ENCODE measurements around the gene TET1. TPM values are rescaled to one million over a fixed set of nuclear protein-coding genes. Genes with fewer than 3 reads are reported as not detected.
"Not testable (repeated sequence)": the region's sequence is repeated elsewhere in the genome, so short reads cannot be mapped to it uniquely, and the experiment has no call there.

The TET1 gene
- 2.1 and 2.4 TPM in 2 replicates for total RNA-seq

GRCh38 chr10:68560186-68560942 lies at the start of gene TET1:
Gene TET1, plus strand, starts transcription at chr10:68560337. Its CDS starts 12,002 bp downstream, at chr10:68572339.
- no peak for DNase-seq (ENCODE audit: extremely low read depth, low read depth, low spot score)

DNA sequence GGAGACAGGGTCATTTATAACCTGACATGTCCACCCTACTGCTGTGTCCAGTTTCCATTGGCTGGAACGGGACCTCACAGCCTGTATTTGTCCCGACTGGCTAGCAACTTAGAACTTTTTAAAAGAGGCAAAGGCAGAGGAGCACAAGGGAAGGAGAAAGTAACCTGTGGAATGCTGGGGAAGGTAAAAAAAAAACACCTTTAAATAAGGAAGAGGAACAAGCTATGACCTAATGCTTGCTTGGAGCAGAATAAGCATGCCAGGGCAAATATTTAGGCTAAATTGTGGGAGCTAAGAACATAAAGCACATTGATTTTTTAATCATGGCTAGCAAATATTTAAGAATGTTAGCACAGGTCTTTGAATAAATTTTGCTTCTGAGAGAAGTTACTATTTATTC lies 43.9 kb upstream of the TET1 start:
- DNase-seq (ENCODE audit: extremely low read depth, low read depth, low spot score): not testable (repeated sequence)

GRCh38 chr10:68516766-68517165 lies 43.4 kb upstream of the TET1 start:
- no peak for DNase-seq (ENCODE audit: extremely low read depth, low read depth, low spot score)

DNA sequence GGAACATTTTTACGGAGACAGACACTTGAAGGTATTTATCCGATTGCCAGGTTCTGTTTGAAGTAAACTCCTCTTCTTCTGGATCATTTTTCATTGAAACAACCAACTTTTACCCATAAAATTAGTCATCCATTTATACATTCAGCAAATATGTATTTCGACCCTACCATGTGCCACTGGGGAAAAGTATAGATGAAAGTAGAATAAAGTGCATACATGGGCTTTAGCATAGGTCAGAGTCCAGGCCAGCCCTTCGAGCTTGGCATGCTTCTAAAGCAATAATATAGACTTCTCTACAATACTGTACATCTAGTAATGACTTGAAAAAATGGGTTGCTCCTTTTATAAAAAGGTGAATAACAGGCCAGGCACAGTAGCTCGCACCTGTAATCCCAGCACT lies 42.9 kb upstream of the TET1 start:
- DNase-seq (ENCODE audit: extremely low read depth, low read depth, low spot score): no peak

- DNase-seq (ENCODE audit: extremely low read depth, low read depth, low spot score): not testable (repeated sequence)
Observed at GRCh38 chr10:68518609-68519008, 41.5 kb upstream of the TET1 start.

DNA sequence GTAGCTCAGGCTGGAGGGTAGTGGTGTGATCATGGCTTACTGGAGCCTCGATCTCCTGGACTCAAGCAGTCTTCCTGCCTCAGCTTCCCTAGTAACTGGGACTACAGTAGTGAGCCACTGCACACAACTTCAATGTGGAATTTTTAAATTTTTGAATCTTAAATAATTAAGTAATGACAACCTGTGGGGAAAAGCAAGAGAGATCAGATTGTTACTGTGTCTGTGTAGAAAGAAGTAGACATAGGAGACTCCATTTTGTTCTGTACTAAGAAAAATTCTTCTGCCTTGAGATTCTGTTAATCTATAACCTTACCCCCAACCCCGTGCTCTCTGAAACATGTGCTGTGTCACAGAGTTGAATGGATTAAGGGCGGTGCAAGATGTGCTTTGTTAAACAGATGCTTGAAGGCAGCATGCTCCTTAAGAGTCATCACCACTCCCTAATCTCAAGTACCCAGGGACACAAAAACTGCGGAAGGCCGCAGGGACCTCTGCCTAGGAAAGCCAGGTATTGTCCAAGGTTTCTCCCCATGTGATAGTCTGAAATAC lies 34.6 kb upstream of the TET1 start:
- DNase-seq (ENCODE audit: extremely low read depth, low read depth, low spot score): not testable (repeated sequence)

DNA sequence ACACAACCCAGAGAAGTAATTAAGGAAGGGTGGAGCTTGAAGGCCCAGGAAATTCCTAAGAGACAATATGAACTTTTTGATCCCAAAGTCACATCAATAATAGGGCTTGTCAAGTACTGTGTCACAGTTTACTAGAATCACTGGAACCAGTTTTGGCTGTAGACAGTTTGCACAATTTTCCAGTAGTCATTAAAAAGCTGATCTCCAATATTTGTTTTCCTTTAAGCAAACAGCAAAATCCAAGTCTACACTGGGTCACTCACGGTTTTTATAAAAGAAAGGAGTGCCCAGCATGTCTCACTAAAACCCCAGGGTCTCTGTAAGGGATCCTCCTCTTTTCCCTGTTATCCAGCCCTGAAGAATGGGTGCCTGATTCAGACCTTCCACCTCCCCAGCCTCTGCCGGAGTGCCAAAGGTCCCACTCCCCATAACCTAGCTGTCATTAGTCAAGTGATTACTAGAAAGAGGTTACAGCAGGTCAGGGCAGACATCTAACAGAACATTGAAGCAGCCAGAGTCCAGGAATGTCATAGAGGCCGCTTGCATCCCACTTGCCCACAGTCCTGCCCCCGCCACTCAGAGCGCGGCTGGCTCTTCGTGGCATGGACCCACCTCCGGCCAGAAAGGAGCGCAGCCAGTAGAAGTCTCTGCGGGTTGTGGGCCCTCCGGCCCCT lies 33.4 kb upstream of the TET1 start:
- DNase-seq (ENCODE audit: extremely low read depth, low read depth, low spot score): no peak

GRCh38 chr10:68536973-68537372 lies 23.2 kb upstream of the TET1 start:
- DNase-seq (ENCODE audit: extremely low read depth, low read depth, low spot score): no peak

DNA sequence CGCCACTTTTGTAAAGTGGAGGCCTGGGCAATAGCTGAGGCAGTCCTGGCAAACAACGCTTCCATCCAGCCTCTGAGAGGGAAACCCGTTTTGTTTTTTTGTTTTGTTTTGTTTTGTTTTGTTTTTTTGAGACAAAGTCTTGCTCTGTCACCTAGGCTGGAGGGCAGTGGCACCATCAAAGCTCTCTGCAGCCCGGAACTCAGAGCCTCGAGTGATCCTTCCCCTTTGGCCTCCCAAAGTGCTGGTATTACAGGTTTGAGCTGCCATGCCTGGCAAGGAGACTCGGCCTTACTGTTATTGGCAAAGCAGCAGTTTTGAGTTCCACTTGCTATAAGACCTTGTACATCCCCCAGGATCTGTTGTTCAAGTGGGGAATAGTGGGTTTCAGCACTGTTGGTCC lies 22.3 kb upstream of the TET1 start:
- DNase-seq (ENCODE audit: extremely low read depth, low read depth, low spot score): no peak

DNA sequence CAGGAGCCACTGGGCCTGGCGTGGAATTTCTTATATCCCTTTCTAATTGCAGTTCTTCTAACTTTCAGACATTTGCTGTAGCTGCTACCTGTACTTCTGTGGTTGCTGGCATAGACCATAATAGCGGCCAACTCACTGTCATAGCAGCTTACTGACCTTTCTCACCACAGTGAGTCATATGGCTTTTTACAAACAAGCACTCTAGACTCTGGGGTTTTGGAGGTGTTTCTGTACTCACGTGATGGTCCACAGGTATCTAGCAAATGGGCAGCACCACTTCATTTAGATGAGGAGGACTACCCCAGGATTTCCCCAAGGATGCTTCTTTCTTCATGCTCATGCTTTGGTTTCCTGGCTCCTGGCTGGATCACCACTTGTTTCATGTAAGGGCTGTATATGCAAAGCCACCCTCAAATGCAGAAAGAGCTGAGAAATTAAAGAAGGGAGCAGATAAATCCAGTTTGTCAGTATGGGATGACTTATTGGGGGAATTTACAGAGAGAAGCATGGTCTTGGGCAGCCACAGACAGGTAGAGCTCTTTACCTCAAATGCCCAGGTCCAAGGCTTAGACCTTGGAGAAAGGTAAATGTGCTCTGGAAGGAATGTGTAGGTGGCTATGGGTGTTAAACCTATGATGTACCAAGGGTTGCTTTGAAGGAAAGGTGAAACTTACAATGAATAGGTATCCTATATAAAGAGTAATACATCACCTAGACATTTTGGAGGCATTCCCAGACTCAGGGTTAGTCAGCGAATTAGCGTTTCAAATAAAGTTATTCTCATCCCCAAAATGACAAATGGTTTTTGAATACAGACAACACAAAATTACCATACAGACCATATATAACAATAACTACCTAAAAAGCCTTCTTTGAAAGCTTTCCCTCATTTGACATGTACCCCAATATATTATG lies 16.9 kb upstream of the TET1 start:
- DNase-seq (ENCODE audit: extremely low read depth, low read depth, low spot score): no peak

GRCh38 chr10:68550747-68551411 lies 9.3 kb upstream of the TET1 start:
- DNase-seq (ENCODE audit: extremely low read depth, low read depth, low spot score): peak; percentile 52

- no peak for DNase-seq (ENCODE audit: extremely low read depth, low read depth, low spot score)
Observed at GRCh38 chr10:68553138-68553537, 7.0 kb upstream of the TET1 start.

- no peak for DNase-seq (ENCODE audit: extremely low read depth, low read depth, low spot score)
Observed at GRCh38 chr10:68553599-68553998, 6.5 kb upstream of the TET1 start.

- DNase-seq (ENCODE audit: extremely low read depth, low read depth, low spot score): no peak
Observed at GRCh38 chr10:68558478-68558877, 1.7 kb upstream of the TET1 start.

DNA sequence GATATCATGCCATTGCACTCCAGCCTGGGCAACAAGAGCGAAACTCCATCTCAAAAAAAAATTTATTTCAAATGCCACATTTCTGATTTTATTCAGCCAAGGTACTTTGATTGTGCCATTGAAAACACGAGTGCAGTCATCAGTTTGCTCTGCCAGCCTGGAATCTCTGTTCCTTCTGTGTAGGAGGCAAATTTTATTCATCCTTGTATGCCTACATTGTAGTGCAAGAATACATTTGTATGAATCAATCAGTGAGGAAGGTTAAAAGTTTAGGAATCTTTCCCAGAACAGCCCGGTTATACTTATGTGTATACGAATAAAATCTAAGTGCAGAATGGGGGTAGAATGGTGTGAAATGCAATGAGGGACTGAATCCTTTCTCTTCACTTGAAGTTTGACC lies 886 bp upstream of the TET1 start:
- DNase-seq (ENCODE audit: extremely low read depth, low read depth, low spot score): no peak

GRCh38 chr10:68559841-68560185 lies 324 bp upstream of the TET1 start:
- no peak for DNase-seq (ENCODE audit: extremely low read depth, low read depth, low spot score)

GRCh38 chr10:68560943-68561864 lies 1.1 kb downstream of the TET1 start:
- DNase-seq (ENCODE audit: extremely low read depth, low read depth, low spot score): no peak

GRCh38 chr10:68561865-68562649 lies 1.9 kb downstream of the TET1 start:
- DNase-seq (ENCODE audit: extremely low read depth, low read depth, low spot score): no peak
